Stimulated activated CD4-positive, alpha-beta T cell treated with anti-CD3 and anti-CD28 coated beads, Interleukin-4, amount 100 ng/mL, for 24 hours (primary cell): ENCODE results near the gene MPDZ.
"Not testable (repeated sequence)": the region's sequence is repeated elsewhere in the genome, so short reads cannot be mapped to it uniquely, and the experiment has no call there.

Experiments
- DNase-seq: peaks from one replicate; pipeline ENCODE4 v3.0.0-alpha.2; 2020

Gene MPDZ

DNA sequence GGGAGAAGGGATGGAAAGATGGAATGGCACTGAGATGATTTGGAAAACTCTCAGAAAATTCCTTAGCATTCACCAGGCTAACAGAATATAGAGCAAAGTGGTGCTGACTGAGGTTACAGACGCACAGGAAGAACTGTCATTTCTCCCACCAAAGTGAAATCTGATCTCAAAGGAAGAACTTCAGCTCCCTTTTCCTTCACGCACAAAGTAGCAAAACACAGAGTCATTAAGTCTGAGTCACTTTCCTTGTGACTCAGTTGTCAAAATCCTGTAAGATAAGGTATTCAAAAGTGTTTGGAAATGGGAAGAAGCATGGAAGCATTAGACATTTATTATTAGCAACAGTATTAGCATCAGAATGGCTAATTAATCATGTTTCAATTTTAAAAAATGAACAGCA, 11.7 kb downstream of the MPDZ start:
- DNase-seq, result no peak

- DNase-seq, result no peak
These were observed 13.3 kb downstream of the MPDZ start for GRCh38 chr9:13266167-13266566.

- no peak for DNase-seq
These were observed 14.7 kb downstream of the MPDZ start for GRCh38 chr9:13264788-13265187.

- DNase-seq, result no peak
These were observed 16.0 kb downstream of the MPDZ start for GRCh38 chr9:13263511-13263910.

DNA sequence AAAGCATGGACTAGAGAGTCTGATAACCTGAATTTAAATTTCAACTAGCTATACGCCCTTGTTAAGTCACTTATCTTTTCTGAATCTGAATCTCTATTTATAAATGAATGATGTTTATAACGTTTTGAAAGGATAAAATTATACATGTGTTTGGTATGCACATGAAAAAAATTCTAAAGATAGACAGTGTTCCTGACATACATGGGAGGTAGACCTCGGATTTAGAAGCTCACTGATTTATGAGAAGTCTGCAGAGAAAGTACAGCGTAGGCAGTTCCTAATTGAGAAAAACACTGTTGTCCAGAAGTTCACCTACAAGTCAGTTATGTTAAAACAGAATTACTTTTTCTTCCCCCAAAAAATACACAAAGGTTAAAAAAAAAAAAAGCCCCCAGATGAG, 26.6 kb downstream of the MPDZ start:
- no peak for DNase-seq

DNA sequence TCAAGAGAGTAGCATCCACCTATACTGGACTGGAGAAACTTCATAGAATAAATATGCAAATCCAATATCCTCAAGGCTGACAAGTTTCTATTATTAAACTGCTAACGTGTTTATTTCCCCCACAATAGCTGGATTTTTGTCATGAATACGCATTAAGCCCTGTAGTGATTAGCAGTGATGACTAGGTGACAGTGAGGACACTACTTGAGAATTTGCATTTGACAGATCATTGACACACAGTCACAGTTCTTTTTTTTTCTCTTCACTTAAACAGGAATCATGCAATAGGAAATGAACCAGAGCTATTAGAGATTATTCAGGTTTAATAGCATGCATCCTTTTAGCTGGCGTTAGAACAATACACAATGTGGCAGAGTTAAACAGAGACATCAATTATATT, 35.3 kb downstream of the MPDZ start:
- DNase-seq, result no peak

- no peak for DNase-seq
These were observed 38.2 kb downstream of the MPDZ start for GRCh38 chr9:13241283-13241682.

DNA sequence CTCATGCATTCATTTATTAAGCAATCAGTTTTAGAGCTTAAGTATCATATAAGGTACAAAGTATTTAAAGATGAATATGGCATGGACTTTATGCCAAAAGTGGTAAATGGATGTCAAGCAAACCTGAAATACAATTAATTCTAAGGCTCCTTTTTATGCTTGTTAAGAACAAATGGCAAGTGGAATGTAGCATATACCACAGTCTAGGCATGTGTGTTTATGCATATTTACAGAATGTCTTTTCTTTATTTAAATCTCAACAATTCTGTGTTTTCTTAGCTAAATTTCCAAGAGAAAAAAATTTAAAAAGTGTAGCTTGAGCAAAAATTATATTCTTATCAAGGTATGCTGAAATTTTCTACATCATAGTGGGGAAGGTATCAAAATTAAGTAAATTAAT, 39.8 kb downstream of the MPDZ start:
- no peak for DNase-seq

- no peak for DNase-seq
These were observed 40.3 kb downstream of the MPDZ start for GRCh38 chr9:13239208-13239607.

- no peak for DNase-seq
These were observed 44.6 kb downstream of the MPDZ start for GRCh38 chr9:13234932-13235331.

DNA sequence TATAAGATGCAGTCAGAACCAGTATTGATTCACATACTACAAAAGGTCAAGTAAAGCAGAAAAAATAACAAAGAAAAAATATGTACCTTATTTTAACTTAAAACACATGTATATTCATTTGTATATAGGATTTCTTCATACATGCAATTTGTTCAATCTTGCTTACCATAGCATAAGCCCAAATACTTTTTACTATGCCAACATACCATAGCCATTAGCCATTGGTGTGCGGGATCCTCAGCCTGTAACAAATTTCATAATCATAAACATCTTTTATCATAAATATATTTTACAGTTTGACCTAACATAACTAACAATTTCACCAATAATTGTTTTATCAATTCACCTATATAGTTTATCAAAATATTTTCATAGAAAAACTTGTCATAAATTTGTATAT, 51.1 kb downstream of the MPDZ start:
- no peak for DNase-seq

- DNase-seq, result no peak
These were observed 55.1 kb downstream of the MPDZ start for GRCh38 chr9:13224366-13224765.

GRCh38 chr9:13222733-13223132, 56.8 kb downstream of the MPDZ start:
- DNase-seq, result not testable (repeated sequence)

DNA sequence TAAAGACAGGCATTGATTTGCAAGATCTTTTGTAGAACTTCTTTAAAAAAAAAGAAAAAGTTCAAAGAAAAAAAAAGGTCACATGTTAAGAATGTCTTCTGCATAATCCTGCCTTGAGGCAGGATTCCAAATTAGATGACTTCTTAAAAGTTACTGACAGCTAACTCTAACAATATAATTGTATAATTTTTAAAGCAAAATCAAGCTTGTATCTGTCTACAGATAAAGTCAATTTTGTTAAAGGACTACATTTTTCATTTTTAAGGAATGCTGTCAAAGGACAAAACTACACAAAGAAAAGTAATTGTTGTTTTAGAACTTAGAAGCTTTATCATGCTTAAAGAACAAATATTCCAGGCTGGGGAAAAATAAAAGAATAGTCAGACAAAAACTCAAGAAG, 57.8 kb downstream of the MPDZ start:
- no peak for DNase-seq

DNA sequence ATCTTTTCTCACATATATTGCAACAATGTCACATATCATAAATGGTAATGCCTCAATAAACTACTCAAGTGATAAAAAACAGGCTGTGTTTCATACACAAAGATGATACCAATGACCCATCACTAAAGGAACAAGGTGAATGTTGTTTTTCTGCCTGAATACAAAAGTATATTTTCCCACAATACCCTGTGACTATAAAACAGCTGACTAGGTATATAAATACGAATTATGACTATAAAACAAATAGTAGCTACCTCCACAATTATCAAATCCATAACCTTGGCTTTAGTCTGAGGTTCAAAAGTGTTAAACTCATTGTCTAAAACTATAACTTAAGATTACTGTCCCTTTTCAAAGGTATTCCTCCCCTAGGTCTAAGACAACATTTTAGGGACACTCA, 58.7 kb downstream of the MPDZ start:
- DNase-seq, result no peak

- no peak for DNase-seq
These were observed 63.5 kb downstream of the MPDZ start for GRCh38 chr9:13215791-13216554.

DNA sequence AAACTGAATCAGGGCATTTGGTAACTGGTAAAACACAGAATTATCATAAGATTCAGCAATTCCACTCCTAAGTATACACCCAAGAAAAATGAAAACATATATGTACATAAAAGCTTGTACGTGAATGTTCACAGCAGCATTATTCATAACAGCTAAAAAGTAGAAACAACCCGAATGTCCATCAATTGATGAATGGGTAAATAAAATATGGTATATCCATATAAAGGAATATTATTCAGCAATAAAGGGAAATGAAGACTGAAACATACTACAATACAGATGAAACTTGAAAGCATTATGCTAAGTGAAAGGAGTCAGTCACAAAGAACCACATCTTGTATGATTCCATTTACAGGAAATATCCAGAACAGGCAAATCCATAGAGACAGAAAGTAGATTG, 65.5 kb downstream of the MPDZ start:
- no peak for DNase-seq

DNA sequence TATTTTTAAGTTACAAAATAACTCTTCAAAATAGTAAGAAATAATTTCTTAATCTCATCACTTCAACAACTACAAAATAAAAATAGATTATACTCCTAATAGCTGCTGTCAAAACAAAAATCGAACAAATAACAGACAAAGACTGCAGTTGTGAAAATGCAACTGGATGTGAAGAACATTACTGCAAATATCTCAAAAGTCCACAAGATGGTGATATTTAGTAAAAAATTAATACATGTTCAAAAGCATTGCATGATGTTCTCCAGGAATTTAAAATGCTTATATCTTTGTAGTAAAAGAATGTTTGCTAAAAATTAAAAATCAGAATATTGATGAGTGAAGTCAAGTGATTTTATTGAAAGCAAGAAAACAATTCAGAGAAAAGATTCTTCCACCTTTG, 66.2 kb downstream of the MPDZ start:
- no peak for DNase-seq

- DNase-seq, result no peak
These were observed 69.2 kb downstream of the MPDZ start for GRCh38 chr9:13210306-13210705.

DNA sequence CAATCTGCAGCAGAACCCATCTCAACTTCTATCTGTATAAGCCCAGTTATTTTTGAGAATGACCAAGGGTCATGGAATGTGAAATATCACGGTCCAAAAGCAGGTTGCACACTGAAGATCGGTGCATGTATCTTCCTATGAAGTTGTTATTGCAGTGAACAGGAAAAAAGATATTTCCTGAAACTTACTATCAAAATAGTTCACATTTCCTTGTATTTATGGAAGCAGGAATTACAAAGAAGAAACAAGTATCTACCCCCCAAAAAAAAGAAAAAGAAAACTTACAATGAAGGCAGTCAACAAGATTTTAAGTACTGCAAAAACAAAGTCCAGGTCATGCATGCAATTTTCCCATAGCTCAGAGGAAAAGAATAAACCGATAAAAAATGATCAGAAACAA, 70.0 kb downstream of the MPDZ start:
- DNase-seq, result no peak

GRCh38 chr9:13205824-13206223, 73.7 kb downstream of the MPDZ start:
- DNase-seq, result no peak

DNA sequence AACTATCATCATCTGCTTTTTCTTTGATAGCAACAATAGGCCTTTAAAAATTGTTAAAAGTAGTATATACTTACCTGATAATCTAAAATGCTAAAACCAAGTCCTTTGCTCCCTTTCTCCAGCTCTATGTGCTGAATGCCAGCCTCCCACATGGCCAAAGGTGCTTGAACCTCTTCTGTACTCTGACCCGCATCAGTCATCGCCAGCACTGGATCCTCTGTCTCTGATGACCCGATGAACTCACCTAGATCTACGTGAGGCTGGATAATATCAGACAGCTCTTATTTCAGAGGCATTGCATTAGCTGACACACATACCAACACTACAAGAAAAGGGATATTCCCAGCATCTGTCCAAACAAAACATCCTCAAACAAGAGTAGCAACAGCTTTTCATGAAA, 89.5 kb downstream of the MPDZ start:
- DNase-seq, result no peak

DNA sequence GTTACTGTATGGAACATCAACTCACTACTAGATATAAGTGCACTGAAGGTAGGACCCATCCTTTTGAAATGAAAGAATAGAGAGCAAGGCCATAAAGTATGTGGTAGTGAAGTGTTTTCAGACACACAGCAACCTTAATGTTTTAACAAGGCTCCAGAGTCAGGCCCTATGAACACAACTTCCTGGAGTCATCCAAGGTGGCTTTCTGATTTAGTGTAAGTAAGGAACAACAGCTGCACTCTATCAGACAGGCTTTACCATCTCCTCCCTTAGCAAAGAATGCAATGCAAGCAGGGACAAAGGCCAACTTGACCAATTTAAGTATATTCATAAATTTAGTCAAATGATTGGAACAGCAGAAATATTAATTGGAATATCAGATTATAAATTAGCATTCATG, 90.1 kb downstream of the MPDZ start:
- no peak for DNase-seq

- DNase-seq, result no peak
These were observed 92.7 kb downstream of the MPDZ start for GRCh38 chr9:13186774-13187173.

DNA sequence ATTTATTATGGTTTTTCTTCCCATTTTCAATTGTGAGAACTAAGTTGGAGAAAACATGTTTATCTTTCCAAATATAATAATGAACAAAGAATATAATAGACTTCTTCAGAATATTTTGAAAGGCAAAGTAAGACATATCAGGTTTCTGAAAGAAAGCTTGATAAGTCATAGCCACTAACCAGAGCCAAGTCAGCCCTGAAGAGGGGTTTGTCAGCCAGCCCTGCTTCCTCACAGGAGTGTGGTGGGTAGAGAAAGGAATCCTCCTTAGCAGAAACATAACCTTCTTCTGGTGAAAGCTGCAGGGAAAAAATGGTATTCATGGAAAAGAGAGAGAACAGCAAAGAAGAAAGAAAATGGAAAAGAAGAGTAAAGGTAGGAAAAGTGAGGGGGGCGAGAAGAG, 93.4 kb downstream of the MPDZ start:
- no peak for DNase-seq

- no peak for DNase-seq
These were observed 97.8 kb downstream of the MPDZ start for GRCh38 chr9:13181652-13182051.
